Gastrocnemius medialis (tissue), 4 donors: Measurements from ENCODE around the gene SYNGR2. TPM values are rescaled to one million over a fixed set of nuclear protein-coding genes. Genes with fewer than 3 reads are reported as not detected.
A peak's percentile ranks its signal among the peaks of the same experiment; 100 is the strongest.

Source experiments
- ATAC-seq, 2 donors: fragments of 150-250 bp; one replicate each; pipeline ENCODE4 v1.9.1; 2016
- DNase-seq, 2 donors: peaks; one replicate each; pipeline ENCODE4 v3.0.0-alpha.2; 2019
- H3K27ac ChIP-seq, 4 donors: fragments of 200-600 bp; sonication (generic); 1 replicate in 1 of 4; 2 replicates in 3 of 4; pipeline ENCODE4 v1.5.1; 2016 to 2018; ENCODE audit warnings: mild to moderate bottlenecking in 2 of 4, moderate library complexity in 1 of 4
- H3K27me3 ChIP-seq, 3 donors: fragments of 200-600 bp; sonication (generic) in 2 of 3; 1 replicate in 1 of 3; 2 replicates in 2 of 3; pipeline versions ENCODE4 v1.5.1 to v1.6.0; 2016 to 2019; ENCODE audit warnings: mild to moderate bottlenecking in 1 of 3, moderate library complexity in 1 of 3
- H3K36me3 ChIP-seq, 2 donors: fragments of 200-600 bp; sonication (generic) in 1 of 2; one replicate each; pipeline ENCODE4 v1.5.1; 2017 to 2018
- H3K4me1 ChIP-seq, 2 donors: fragments of 200-600 bp; sonication (generic) in 1 of 2; one replicate each; pipeline ENCODE4 v1.5.1; 2016 to 2017; ENCODE audit warnings: mild to moderate bottlenecking in 2 of 2
- H3K4me3 ChIP-seq, 4 donors: fragments of 200-600 bp; sonication (generic) in 3 of 4; 1 replicate in 1 of 4; 2 replicates in 3 of 4; pipeline ENCODE4 v1.5.1; 2016 to 2019; ENCODE audit warnings: mild to moderate bottlenecking in 2 of 4
- H3K9me3 ChIP-seq, 3 donors: fragments of 200-600 bp; sonication (generic) in 2 of 3; 1 replicate in 1 of 3; 2 replicates in 2 of 3; pipeline ENCODE4 v1.5.1; 2016 to 2019
- CTCF ChIP-seq, 5 experiments: fragments of 450-650 bp in 3 of 5; fragments of 200-600 bp in 2 of 5; sonication (generic) in 2 of 5; IDR thresholded peaks in 4 of 5; conservative IDR thresholded peaks in 1 of 5; 1 replicate in 4 of 5; 2 replicates in 1 of 5; pipeline ENCODE4 v1.5.1; 2016 to 2019; ENCODE audit warnings: antibody characterized with exemption in 5 of 5, mild to moderate bottlenecking in 3 of 5, moderate library complexity in 3 of 5
- POLR2A ChIP-seq, 2 donors: fragments of 450-650 bp; IDR thresholded peaks; one replicate each; pipeline ENCODE4 v1.6.1; 2017; ENCODE audit warnings: antibody characterized with exemption in 2 of 2, mild to moderate bottlenecking in 2 of 2, moderate library complexity in 2 of 2
- in situ Hi-C, 4 donors: fragments of 200-750 bp; cut with MboI; loops; one replicate each; pipeline versions ENCODE4 v1.15.0 to v1.8.0; 2017; ENCODE audit warnings: low sequenced_read_pairs in 4 of 4
- intact Hi-C: fragments of 100-400 bp; cut with DNase I; formaldehyde crosslinking; loops from one replicate; pipeline ENCODE4 v1.15.1; 2023; ENCODE audit warnings: low total_unique reads
- total RNA-seq, 4 donors: library from RNA; depleted of rRNA; stranded (reverse); fragments of >200 nt; gene quantifications; one replicate each; pipeline versions ENCODE4 v1.1.0 to v1.2.3, GENCODE V29; 2016

Gene SYNGR2
- 100 to 1,000 TPM; 104 to 218 (median 163) TPM for total RNA-seq

GRCh38 chr17:78168242-78168902, at the start of gene SYNGR2:
SYNGR2 (plus strand) TSS chr17:78168581; CDS start chr17:78168617, 36 bp downstream.
- peak within 1 kb of the TSS; percentile 92 to 96 (median 94) for H3K27ac ChIP-seq
- peaks cover 0 to 15% of the 10 kb centered on the region in 2 donors for H3K36me3 ChIP-seq
- H3K27me3 ChIP-seq, result no peaks in the 10 kb centered on the region
- peak; percentile 96 to 98 for TF ChIP-seq POLR2A (IDR thresholded peaks at IDR 0.05)
- peak in 2 of 5 experiments; percentile 16 to 27 for TF ChIP-seq CTCF (IDR thresholded peaks at IDR 0.05 in 4 of 5, conservative IDR thresholded peaks at IDR 0.05 in 1 of 5)
- intact Hi-C loops, result loop anchor here (1.0 kb wide), 1 partner anchor 19 kb away; the partner anchor contains the start of genes AFMID and TK1
- DNase-seq, result peak; percentile 57 to 77
- in situ Hi-C loops, result no loop called here
- H3K9me3 ChIP-seq, result no peaks in the 10 kb centered on the region
- peak; percentile 69 to 71 for ATAC-seq
- H3K4me3 ChIP-seq, result peak within 1 kb of the TSS; percentile 77 to 94 (median 86)
- peaks cover 21 to 40% of the 10 kb centered on the region in 2 donors for H3K4me1 ChIP-seq

GRCh38 chr17:78118801-78119241, 49.6 kb upstream of the SYNGR2 start:
- intact Hi-C loops, result no loop called here

DNA sequence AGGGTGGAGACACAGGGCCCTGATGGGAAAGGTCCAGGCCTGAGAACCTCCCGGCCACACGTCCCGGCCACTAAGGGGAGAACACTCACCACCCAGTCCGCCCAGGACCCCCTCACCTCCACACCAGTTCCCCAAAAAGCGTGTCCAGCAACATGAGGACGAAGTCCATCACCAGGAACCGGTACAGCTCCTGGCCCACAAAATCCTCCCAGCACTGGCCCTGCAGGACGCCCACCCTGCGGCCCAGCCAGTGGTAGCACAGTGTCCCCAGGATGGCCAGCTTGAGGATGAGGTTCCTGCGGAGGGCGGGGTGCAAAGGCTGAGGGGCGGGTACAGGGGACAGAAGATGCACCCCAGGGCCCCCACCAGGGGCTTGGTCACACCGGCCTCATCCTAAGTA, 47.8 kb upstream of the SYNGR2 start:
- intact Hi-C loops, result no loop called here
- DNase-seq (no peak), ATAC-seq (no peak)
- Histone ChIP-seq H3K9me3 (no peaks in the 10 kb centered on the region), H3K27me3 (no peaks in the 10 kb centered on the region), H3K36me3 (no peaks in the 10 kb centered on the region), H3K4me1 (no peaks in the 10 kb centered on the region), H3K27ac (no peak overlapping the region), H3K4me3 (no peak overlapping the region)
- in situ Hi-C loops, result no loop called here
- TF ChIP-seq CTCF (IDR thresholded peaks at IDR 0.05 in 4 of 5, conservative IDR thresholded peaks at IDR 0.05 in 1 of 5) (no peak), POLR2A (IDR thresholded peaks at IDR 0.05) (no peak)

More at GRCh38 chr17:78118801-78119241, 49.6 kb upstream of the SYNGR2 start:
- H3K27ac ChIP-seq, result no peak overlapping the region
- ATAC-seq (no peak), DNase-seq (no peak)
- no peak overlapping the region for H3K4me3 ChIP-seq
- TF ChIP-seq POLR2A (IDR thresholded peaks at IDR 0.05), result no peak
- no peak for TF ChIP-seq CTCF (IDR thresholded peaks at IDR 0.05 in 4 of 5, conservative IDR thresholded peaks at IDR 0.05 in 1 of 5)
- H3K27me3 ChIP-seq, result no peaks in the 10 kb centered on the region
- H3K36me3 ChIP-seq, result no peaks in the 10 kb centered on the region
- in situ Hi-C loops, result loop anchor here in 1 of 4 donors (10.0 kb wide), 2 partner anchors 66 to 126 kb away; partner anchors contain the start of genes AFMID and TK1
- H3K9me3 ChIP-seq, result no peaks in the 10 kb centered on the region
- H3K4me1 ChIP-seq, result no peaks in the 10 kb centered on the region

GRCh38 chr17:78120971-78121800, 47.2 kb upstream of the SYNGR2 start:
- ATAC-seq, result no peak
- DNase-seq, result no peak
- TF ChIP-seq POLR2A (IDR thresholded peaks at IDR 0.05), result no peak
- no peak for TF ChIP-seq CTCF (IDR thresholded peaks at IDR 0.05 in 4 of 5, conservative IDR thresholded peaks at IDR 0.05 in 1 of 5)
- in situ Hi-C loops (no loop called here), intact Hi-C loops (no loop called here)
- Histone ChIP-seq H3K9me3 (no peaks in the 10 kb centered on the region), H3K36me3 (no peaks in the 10 kb centered on the region), H3K4me1 (no peaks in the 10 kb centered on the region), H3K27me3 (no peaks in the 10 kb centered on the region), H3K27ac (no peak overlapping the region), H3K4me3 (no peak overlapping the region)
